Esophagus squamous epithelium (tissue), 5 donors: ENCODE data around the gene ABT1. TPM values are rescaled to one million over a fixed set of nuclear protein-coding genes. Genes with fewer than 3 reads are reported as not detected.

Source experiments
- DNase-seq: peaks from one replicate; lab custom pipeline; 2025; lab: John Stamatoyannopoulos, UW
- H3K27ac ChIP-seq, 4 donors: fragments of 200-600 bp; sonication (generic); one replicate each; pipeline ENCODE4 v1.5.1; 2016 to 2019; ENCODE audit warnings: mild to moderate bottlenecking in 1 of 4
- H3K27me3 ChIP-seq, 4 donors: fragments of 200-600 bp; sonication (generic); 1 replicate in 3 of 4; 2 replicates in 1 of 4; pipeline versions ENCODE4 v1.5.1 to v1.6.0; 2017 to 2021; ENCODE audit warnings: antibody characterized with exemption in 1 of 4
- H3K36me3 ChIP-seq, 3 donors: fragments of 200-600 bp; sonication (generic); one replicate each; pipeline ENCODE4 v1.5.1; 2016 to 2019
- H3K4me1 ChIP-seq, 3 donors: fragments of 200-600 bp; sonication (generic); one replicate each; pipeline ENCODE4 v1.5.1; 2017 to 2019
- H3K4me3 ChIP-seq, 4 donors: fragments of 200-600 bp; sonication (generic); 1 replicate in 3 of 4; 2 replicates in 1 of 4; pipeline ENCODE4 v1.5.1; 2016 to 2019; ENCODE audit warnings: mild to moderate bottlenecking in 2 of 4, moderate library complexity in 1 of 4
- H3K9me3 ChIP-seq, 3 donors: fragments of 200-600 bp; sonication (generic); one replicate each; pipeline ENCODE4 v1.5.1; 2016 to 2019
- POLR2A ChIP-seq, 4 donors: fragments of 450-650 bp; IDR thresholded peaks; one replicate each; pipeline ENCODE4 v1.6.1; 2017; ENCODE audit warnings: antibody characterized with exemption in 4 of 4, mild to moderate bottlenecking in 4 of 4, moderate library complexity in 3 of 4
- WGBS, 2 donors: methylation state at CpG; one replicate each; pipeline ENCODE4 v1.1.5; 2018; 5-methylcytosine and 5-hydroxymethylcytosine counted together
- intact Hi-C: fragments of 100-400 bp; cut with DNase I; formaldehyde crosslinking; loops from one replicate; pipeline ENCODE4 v1.15.0; 2022
- total RNA-seq, 4 donors: library from RNA; depleted of rRNA; stranded (reverse); fragments of >200 nt; gene quantifications; one replicate each; pipeline ENCODE4 v1.1.0, GENCODE V29; 2016
- TF ChIP-seq, protein P1 (sequence below), 6 experiments: fragments of 450-650 bp in 4 of 6; fragments of 200-600 bp in 2 of 6; sonication (generic) in 2 of 6; IDR thresholded peaks; one replicate each; pipeline ENCODE4 v1.5.1; 2016 to 2019; ENCODE audit warnings: antibody characterized with exemption in 6 of 6, mild to moderate bottlenecking in 4 of 6, moderate library complexity in 4 of 6
- donor health status: DM: yes; HTN: yes; CAD: no.

Gene ABT1
- total RNA-seq, 4 donors from 2014 or later = 16.0 to 23.5 (median 17.1) TPM

DNA sequence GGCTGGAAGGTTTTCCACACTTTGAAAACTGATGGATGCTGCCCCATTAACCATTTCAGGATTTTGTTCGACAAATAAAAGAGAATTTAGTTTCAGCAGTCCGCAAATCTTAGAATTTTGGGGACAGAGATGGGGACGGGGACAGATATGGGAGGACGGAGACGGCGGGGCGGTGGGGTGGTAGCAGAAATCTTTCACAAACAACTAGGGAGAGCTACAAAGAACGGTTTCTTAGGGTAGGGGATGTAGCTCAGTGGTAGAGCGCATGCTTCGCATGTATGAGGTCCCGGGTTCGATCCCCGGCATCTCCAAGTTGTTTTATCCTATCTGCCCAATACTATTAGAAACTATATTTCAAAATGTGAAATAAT, 43.5 kb upstream of the ABT1 start:
- TF ChIP-seq, protein P1, sequence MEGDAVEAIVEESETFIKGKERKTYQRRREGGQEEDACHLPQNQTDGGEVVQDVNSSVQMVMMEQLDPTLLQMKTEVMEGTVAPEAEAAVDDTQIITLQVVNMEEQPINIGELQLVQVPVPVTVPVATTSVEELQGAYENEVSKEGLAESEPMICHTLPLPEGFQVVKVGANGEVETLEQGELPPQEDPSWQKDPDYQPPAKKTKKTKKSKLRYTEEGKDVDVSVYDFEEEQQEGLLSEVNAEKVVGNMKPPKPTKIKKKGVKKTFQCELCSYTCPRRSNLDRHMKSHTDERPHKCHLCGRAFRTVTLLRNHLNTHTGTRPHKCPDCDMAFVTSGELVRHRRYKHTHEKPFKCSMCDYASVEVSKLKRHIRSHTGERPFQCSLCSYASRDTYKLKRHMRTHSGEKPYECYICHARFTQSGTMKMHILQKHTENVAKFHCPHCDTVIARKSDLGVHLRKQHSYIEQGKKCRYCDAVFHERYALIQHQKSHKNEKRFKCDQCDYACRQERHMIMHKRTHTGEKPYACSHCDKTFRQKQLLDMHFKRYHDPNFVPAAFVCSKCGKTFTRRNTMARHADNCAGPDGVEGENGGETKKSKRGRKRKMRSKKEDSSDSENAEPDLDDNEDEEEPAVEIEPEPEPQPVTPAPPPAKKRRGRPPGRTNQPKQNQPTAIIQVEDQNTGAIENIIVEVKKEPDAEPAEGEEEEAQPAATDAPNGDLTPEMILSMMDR (IDR thresholded peaks at IDR 0.05) = no peak
- no peak for TF ChIP-seq POLR2A (IDR thresholded peaks at IDR 0.05)
- intact Hi-C loops = no loop called here

DNA sequence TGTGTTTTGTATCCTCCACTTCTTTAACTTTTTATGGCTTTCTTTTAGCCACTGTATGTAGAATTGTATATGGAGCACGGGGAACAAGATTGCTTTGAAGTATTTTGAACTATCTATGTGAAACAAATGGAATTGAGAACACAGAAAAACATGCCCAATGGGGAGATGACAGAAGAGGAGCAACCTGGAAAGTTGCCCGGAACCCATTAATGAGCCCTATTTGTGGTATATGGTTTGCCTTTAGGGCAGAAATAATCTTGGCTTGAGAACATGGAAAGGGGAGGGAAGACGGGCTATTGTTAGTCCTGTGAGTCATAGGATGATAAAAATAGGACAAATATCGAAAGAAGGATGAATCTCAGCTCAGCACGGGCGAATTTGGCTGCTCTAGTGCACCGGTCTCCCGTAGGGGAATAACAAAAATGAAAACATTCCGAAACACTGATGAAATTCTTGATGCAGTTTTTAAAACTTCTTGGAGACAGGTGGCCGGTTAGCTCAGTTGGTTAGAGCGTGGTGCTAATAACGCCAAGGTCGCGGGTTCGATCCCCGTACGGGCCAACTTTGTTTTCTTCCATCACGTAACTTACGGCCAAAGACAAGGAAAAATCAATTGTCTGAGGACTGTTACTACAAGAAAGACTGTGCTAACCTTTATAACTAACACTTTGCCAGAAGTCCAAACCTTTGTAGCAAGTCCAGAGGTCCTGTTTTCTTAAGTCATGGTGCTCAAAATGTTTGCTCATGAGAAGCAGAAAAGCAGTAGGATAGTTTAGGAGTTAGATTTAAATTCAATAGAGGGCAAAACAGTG, 42.9 kb upstream of the ABT1 start:
- no peak for DNase-seq
- intact Hi-C loops = no loop called here
- TF ChIP-seq POLR2A (IDR thresholded peaks at IDR 0.05) = no peak
- TF ChIP-seq, protein P1 (IDR thresholded peaks at IDR 0.05) = no peak
- H3K4me1 ChIP-seq = peaks cover 6 to 42% (median 18%) of the 10 kb centered on the region in 3 donors
- WGBS, 2 donors = 0% methylated on average over 19 of the region's 19 CpGs
- H3K27ac ChIP-seq = peak overlapping the region; percentile 35 to 89 (median 87)
- no peaks in the 10 kb centered on the region for H3K27me3 ChIP-seq
- no peaks in the 10 kb centered on the region for H3K9me3 ChIP-seq
- H3K4me3 ChIP-seq = peak overlapping the region; percentile 27 to 68 (median 54)
- no peaks in the 10 kb centered on the region for H3K36me3 ChIP-seq

More for the DNA sequence above, 43.5 kb upstream of the ABT1 start:
- peak overlapping the region; percentile 35 to 89 (median 87) for H3K27ac ChIP-seq
- H3K27me3 ChIP-seq = no peaks in the 10 kb centered on the region
- DNase-seq = no peak
- no peaks in the 10 kb centered on the region for H3K36me3 ChIP-seq
- H3K9me3 ChIP-seq = no peaks in the 10 kb centered on the region
- H3K4me3 ChIP-seq = peak overlapping the region; percentile 27 to 68 (median 54)
- 0% methylated on average over 13 of the region's 13 CpGs for WGBS, 2 donors
- H3K4me1 ChIP-seq = peaks cover 6 to 42% (median 18%) of the 10 kb centered on the region in 3 donors

DNA sequence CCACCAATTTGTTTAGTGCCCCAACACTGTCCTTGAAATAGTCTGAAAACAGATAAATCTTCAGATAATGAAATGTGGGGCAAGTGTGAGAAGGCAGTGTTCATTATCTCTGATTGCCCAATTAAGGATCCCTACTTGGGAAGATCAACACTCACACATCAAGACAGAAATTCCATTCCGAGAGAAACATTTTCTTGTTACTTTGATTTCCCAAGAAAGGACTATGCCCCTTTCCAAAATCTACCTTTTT, 42.4 kb upstream of the ABT1 start:
- WGBS, 2 donors = 14 to 24% methylated on average over 1 of the region's 1 CpG
- TF ChIP-seq, protein P1 (IDR thresholded peaks at IDR 0.05) = no peak
- no peak for TF ChIP-seq POLR2A (IDR thresholded peaks at IDR 0.05)

DNA sequence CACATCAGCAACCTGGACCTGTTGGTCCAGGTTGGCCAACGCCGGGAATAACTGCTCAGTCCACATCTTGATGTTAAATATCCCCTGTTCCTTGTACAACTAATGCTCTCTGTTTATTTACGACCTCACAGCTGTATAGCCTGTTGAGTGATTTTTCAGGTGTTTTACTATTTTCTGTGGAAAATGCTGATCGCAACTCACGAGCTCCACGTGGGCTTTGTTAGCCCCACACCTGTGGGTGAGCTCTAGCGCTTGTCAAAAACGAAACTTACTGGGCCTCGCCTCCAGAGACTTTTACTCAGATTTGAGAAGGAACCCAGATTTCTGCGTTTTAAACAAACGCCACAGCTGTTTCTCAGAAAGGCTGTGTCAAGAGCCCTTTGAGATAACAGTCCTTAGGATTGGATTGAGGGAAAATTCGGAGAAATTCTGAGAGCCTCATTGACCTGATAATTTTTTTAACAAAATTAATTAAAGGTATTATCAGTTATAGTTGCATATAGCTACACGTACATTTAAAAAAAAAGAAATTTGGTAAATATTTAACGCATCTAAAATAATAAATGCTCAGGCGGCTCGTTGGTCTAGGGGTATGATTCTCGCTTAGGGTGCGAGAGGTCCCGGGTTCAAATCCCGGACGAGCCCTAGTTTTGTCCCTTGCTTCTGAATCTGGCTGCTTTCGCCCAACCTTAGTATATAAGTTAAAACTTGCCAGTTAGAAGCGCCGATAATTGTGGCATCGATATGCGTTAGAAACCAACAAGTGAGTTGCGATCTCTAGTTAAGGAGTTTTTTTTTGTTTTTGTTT, 41.9 kb upstream of the ABT1 start:
- intact Hi-C loops = no loop called here
- no peak for TF ChIP-seq POLR2A (IDR thresholded peaks at IDR 0.05)
- TF ChIP-seq, protein P1 (IDR thresholded peaks at IDR 0.05) = no peak
- H3K27me3 ChIP-seq = no peaks in the 10 kb centered on the region
- no peaks in the 10 kb centered on the region for H3K36me3 ChIP-seq
- no peaks in the 10 kb centered on the region for H3K9me3 ChIP-seq
- H3K4me3 ChIP-seq = peak overlapping the region in 3 of 4 donors; percentile 51 to 68 (median 57)
- H3K4me1 ChIP-seq = peaks cover 6 to 40% (median 18%) of the 10 kb centered on the region in 3 donors
- WGBS, 2 donors = 15% methylated on average over 27 of the region's 27 CpGs
- no peak for DNase-seq
- H3K27ac ChIP-seq = peak overlapping the region in 3 of 4 donors; percentile 86 to 89 (median 88)

More for the DNA sequence above, 42.4 kb upstream of the ABT1 start:
- Histone ChIP-seq H3K36me3 (no peaks in the 10 kb centered on the region), H3K4me1 (peaks cover 6 to 42% (median 18%) of the 10 kb centered on the region in 3 donors), H3K27me3 (no peaks in the 10 kb centered on the region), H3K4me3 (peak overlapping the region in 3 of 4 donors; percentile 51 to 68 (median 57)), H3K9me3 (no peaks in the 10 kb centered on the region), H3K27ac (peak overlapping the region in 3 of 4 donors; percentile 86 to 89 (median 88))
- DNase-seq = no peak
- intact Hi-C loops = no loop called here
